Transverse colon (tissue), 3 donors: ENCODE measurements around the gene SH3BGR.

Experiments used
- EP300 ChIP-seq: sonication (generic); formaldehyde crosslinking; IDR thresholded peaks from one replicate; pipeline ENCODE4 v1.6.1; 2017; ENCODE audit warnings: antibody characterized with exemption, low read depth
- TF ChIP-seq, protein P1 (sequence below), 5 experiments: fragments of 200-600 bp in 3 of 5; fragments of 450-650 bp in 2 of 5; sonication (generic) in 3 of 5; IDR thresholded peaks; 1 replicate in 2 of 5; 2 replicates in 3 of 5; pipeline ENCODE4 v1.5.1; 2016 to 2017; ENCODE audit warnings: antibody characterized with exemption in 5 of 5, inconsistent platforms in 3 of 5, mild to moderate bottlenecking in 2 of 5, moderate library complexity in 1 of 5

GRCh38 chr21:39519835-39520234 is 68.1 kb downstream of the SH3BGR start:
- TF ChIP-seq, protein P1, sequence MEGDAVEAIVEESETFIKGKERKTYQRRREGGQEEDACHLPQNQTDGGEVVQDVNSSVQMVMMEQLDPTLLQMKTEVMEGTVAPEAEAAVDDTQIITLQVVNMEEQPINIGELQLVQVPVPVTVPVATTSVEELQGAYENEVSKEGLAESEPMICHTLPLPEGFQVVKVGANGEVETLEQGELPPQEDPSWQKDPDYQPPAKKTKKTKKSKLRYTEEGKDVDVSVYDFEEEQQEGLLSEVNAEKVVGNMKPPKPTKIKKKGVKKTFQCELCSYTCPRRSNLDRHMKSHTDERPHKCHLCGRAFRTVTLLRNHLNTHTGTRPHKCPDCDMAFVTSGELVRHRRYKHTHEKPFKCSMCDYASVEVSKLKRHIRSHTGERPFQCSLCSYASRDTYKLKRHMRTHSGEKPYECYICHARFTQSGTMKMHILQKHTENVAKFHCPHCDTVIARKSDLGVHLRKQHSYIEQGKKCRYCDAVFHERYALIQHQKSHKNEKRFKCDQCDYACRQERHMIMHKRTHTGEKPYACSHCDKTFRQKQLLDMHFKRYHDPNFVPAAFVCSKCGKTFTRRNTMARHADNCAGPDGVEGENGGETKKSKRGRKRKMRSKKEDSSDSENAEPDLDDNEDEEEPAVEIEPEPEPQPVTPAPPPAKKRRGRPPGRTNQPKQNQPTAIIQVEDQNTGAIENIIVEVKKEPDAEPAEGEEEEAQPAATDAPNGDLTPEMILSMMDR (IDR thresholded peaks at IDR 0.05): no peak
- TF ChIP-seq EP300: no peak
